Mucosa of descending colon (tissue), 3 donors: ENCODE data around the gene CACNA2D3. TPM values are rescaled to one million over a fixed set of nuclear protein-coding genes. Genes with fewer than 3 reads are reported as not detected.

Experiments used
- ATAC-seq: fragments of 200-7000 bp; cut with Tn5 transposase; one replicate; pipeline ENCODE4 v1.9.1; 2020; ENCODE audit warnings: mild to moderate bottlenecking, moderate library complexity
- DNase-seq, 3 donors: peaks; one replicate each; pipeline ENCODE4 v3.0.0-alpha.2; 2020
- H3K36me3 ChIP-seq: fragments of 200-600 bp; one replicate; pipeline ENCODE4 v1.8.0; 2021; ENCODE audit warnings: low read depth, mild to moderate bottlenecking
- H3K4me1 ChIP-seq: fragments of 200-600 bp; one replicate; pipeline ENCODE4 v1.8.0; 2021; ENCODE audit warnings: low read depth, mild to moderate bottlenecking
- H3K4me3 ChIP-seq: fragments of 200-600 bp; one replicate; pipeline ENCODE4 v1.8.0; 2021; ENCODE audit warnings: mild to moderate bottlenecking
- H3K9me3 ChIP-seq: fragments of 200-600 bp; one replicate; pipeline ENCODE4 v1.8.0; 2021; ENCODE audit warnings: mild to moderate bottlenecking
- intact Hi-C, 2 donors: fragments of 100-400 bp; cut with DNase I in 1 of 2; cut with micrococcal nuclease in 1 of 2; formaldehyde crosslinking; loops; one replicate each; pipeline versions ENCODE4 v1.11.0 to v1.11.1; 2022; cut with DNase I, micrococcal nuclease
- total RNA-seq, 3 donors: library from RNA; stranded (reverse); fragmentation: NEBNext Ultra II Directional in 2 of 3; extraction: Animal tissue kit (Norgen Biotek cat#: 25700) in 2 of 3; gene quantifications; one replicate each; pipeline versions ENCODE4 v1.2.1 to v1.2.4, GENCODE V29; 2021 to 2023
- TF ChIP-seq, protein P1 (sequence below): fragments of 200-600 bp; IDR thresholded peaks from one replicate; pipeline ENCODE4 v1.8.0; 2022; ENCODE audit warnings: antibody characterized with exemption, mild to moderate bottlenecking
- donor health status: DM: no; HTN: no; CAD: no; lungs with moderate emphysema.
- donor health status: DM: no; HTN: no; CAD: no.
- donor health status: DM: no; HTN: yes; CAD: no.

CACNA2D3 gene
- total RNA-seq, 3 donors from 2014 or later, result 0.34 to 3.5 (median 0.55) TPM

DNA sequence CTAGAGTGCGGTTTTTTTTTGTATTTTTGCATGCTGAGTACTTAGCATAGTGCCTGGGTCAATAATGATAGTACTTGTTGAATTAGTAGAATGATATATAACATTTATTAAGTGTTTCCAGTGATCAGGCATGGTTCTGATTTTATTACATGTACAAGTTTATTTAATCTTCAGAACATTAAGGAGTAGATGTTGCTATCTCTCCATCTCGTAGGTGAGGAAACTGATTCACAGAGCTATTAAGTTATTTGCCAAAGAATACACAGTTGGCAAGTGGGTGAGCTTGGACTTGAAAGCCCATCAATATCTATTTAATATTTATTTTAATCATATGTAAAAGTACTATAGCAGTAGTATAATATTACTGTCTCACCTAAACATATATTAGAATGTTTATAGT lies 219.5 kb downstream of the CACNA2D3 start:
- Histone ChIP-seq H3K36me3 (no peaks in the 10 kb centered on the region), H3K4me3 (no peak overlapping the region), H3K9me3 (no peaks in the 10 kb centered on the region), H3K4me1 (no peaks in the 10 kb centered on the region)
- intact Hi-C loops, result no loop called here
- TF ChIP-seq, protein P1, sequence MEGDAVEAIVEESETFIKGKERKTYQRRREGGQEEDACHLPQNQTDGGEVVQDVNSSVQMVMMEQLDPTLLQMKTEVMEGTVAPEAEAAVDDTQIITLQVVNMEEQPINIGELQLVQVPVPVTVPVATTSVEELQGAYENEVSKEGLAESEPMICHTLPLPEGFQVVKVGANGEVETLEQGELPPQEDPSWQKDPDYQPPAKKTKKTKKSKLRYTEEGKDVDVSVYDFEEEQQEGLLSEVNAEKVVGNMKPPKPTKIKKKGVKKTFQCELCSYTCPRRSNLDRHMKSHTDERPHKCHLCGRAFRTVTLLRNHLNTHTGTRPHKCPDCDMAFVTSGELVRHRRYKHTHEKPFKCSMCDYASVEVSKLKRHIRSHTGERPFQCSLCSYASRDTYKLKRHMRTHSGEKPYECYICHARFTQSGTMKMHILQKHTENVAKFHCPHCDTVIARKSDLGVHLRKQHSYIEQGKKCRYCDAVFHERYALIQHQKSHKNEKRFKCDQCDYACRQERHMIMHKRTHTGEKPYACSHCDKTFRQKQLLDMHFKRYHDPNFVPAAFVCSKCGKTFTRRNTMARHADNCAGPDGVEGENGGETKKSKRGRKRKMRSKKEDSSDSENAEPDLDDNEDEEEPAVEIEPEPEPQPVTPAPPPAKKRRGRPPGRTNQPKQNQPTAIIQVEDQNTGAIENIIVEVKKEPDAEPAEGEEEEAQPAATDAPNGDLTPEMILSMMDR, result no peak
- DNase-seq (no peak), ATAC-seq (no peak)

DNA sequence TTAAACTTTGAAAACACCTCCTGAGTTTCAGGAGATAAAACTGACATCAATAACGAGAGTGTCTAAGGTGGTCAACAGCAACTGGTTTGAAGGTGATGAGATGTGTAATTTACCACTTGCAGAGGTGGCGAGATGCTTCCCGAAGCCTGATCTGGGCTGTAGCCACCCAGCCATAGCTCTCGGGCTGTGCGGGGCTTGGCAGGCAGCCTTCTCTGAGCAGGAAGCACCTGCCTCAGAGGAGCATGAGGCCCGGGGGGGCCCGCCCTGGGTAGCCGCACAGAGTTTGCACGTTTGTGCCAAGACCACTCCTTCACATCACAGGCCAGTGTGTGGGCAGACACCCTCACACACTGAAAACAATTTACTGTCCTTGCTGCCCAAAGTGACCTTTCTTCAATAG lies 220.3 kb downstream of the CACNA2D3 start:
- Histone ChIP-seq H3K4me3 (no peak overlapping the region), H3K36me3 (no peaks in the 10 kb centered on the region), H3K4me1 (no peaks in the 10 kb centered on the region), H3K9me3 (no peaks in the 10 kb centered on the region)
- DNase-seq (no peak), ATAC-seq (peak; percentile 19)
- intact Hi-C loops, result no loop called here
- TF ChIP-seq, protein P1, result no peak

DNA sequence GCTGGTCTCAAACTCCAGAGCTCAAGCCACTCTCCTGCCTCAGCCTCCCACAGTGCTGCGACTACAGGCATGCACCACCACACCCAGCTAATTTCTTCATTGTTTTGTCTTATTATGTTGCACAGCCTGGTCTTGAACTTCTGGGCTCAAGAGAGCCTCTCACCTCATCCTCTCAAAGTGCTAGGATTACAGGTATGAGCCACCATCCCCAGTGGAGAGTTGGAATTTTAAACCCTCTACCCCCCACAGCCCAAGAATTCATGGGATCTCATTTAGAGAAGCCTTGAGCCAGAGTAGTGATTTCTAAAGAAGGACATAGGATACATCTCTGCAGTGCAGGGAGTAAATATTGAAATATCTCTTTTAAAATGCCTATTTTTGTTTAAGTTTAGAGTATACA lies 221.1 kb downstream of the CACNA2D3 start:
- Histone ChIP-seq H3K36me3 (no peaks in the 10 kb centered on the region), H3K4me3 (no peak overlapping the region), H3K4me1 (no peaks in the 10 kb centered on the region), H3K9me3 (no peaks in the 10 kb centered on the region)
- ATAC-seq (no peak), DNase-seq (no peak)
- intact Hi-C loops, result no loop called here
- TF ChIP-seq, protein P1, result no peak

DNA sequence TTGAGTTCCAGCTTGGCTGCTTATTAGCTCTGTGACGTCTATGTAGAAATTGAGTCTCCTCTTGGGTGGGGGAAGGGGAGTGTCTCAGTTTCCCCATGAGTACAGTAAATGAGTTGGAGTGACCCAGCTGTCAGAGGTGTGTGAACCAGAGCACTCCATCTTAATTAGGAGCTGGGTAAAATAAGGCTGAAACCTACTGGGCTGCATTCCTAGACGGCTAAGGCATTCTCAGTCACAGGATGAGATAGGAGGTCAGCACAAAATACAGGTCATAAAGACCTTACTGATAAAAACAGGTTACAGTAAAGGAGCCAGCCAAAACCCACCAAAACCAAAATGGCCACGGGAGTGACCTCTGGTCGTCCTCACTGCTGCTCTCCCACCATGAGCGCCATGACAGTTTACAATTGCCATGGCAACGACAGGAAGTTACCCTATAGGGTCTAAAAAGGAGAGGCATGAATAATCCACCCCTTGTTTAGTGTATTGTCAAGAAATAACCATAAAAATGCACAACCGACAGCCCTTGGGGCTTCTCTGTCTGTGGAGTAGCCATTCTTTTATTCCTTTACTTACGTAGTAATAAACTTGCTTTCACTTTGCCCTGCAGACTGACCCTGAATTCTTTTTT lies 222.4 kb downstream of the CACNA2D3 start:
- Histone ChIP-seq H3K4me3 (no peak overlapping the region), H3K36me3 (no peaks in the 10 kb centered on the region), H3K4me1 (no peaks in the 10 kb centered on the region), H3K9me3 (no peaks in the 10 kb centered on the region)
- DNase-seq (no peak), ATAC-seq (no peak)
- TF ChIP-seq, protein P1, result no peak
- intact Hi-C loops, result no loop called here

DNA sequence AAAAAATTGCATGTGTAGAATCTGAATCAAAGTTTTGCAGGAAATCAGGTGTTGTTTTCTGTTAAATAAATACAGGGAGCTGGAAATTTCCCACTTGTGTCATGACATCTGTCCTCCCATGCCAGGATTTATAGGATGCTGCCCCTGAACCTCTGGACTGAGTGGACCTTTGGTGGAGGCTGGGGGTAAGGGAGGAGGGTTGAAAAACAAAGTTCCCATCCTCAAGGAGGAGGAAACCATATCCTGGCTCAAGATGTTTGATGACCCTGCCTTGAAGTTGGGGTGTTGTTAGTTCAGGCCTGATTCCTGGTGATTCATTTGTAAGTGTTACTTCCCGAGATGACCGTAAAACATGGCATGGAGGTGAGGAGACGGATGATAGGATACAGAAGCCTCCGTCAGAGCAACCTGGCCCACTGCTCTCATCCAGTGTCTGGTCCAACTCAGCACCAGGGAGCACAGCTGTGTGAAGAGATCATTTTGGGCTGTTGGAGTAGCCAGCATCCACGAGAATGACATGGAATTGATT lies 223.6 kb downstream of the CACNA2D3 start:
- Histone ChIP-seq H3K4me3 (no peak overlapping the region), H3K4me1 (no peaks in the 10 kb centered on the region), H3K9me3 (no peaks in the 10 kb centered on the region), H3K36me3 (no peaks in the 10 kb centered on the region)
- TF ChIP-seq, protein P1, result no peak
- intact Hi-C loops, result no loop called here
- DNase-seq (no peak), ATAC-seq (no peak)
